ENCODE results near the gene ZNF630.
A peak's percentile ranks its signal among the peaks of the same experiment; 100 is the strongest.
"Not testable (repeated sequence)": the region's sequence is repeated elsewhere in the genome, so short reads cannot be mapped to it uniquely, and the experiment has no call there.

Gene ZNF630

GRCh38 chrX:48030237-48030636 lies 41.2 kb downstream of the ZNF630 start:
- DNase-seq (ENCODE audit: low read depth), result no peak

GRCh38 chrX:48028091-48028490 lies 43.3 kb downstream of the ZNF630 start:
- no peak for DNase-seq (ENCODE audit: low read depth)

GRCh38 chrX:48027545-48027944 lies 43.9 kb downstream of the ZNF630 start:
- DNase-seq (ENCODE audit: low read depth), result not testable (repeated sequence)

GRCh38 chrX:48025561-48025960 lies 45.9 kb downstream of the ZNF630 start:
- DNase-seq (ENCODE audit: low read depth), result no peak

- DNase-seq (ENCODE audit: low read depth), result no peak
These were observed 48.7 kb downstream of the ZNF630 start for GRCh38 chrX:48022738-48023137.

- no peak for DNase-seq (ENCODE audit: low read depth)
These were observed 49.3 kb downstream of the ZNF630 start for GRCh38 chrX:48022100-48022499.

GRCh38 chrX:48021026-48021900 lies 50.2 kb downstream of the ZNF630 start:
- DNase-seq (ENCODE audit: low read depth), result peak; percentile 44

- DNase-seq (ENCODE audit: low read depth), result not testable (repeated sequence)
These were observed 51.0 kb downstream of the ZNF630 start for GRCh38 chrX:48020472-48020871.

GRCh38 chrX:48019892-48020291 lies 51.5 kb downstream of the ZNF630 start:
- DNase-seq (ENCODE audit: low read depth), result not testable (repeated sequence)

GRCh38 chrX:48016583-48017310 lies 54.7 kb downstream of the ZNF630 start:
- not testable (repeated sequence) for DNase-seq (ENCODE audit: low read depth)

GRCh38 chrX:48009445-48009960 lies 61.9 kb downstream of the ZNF630 start:
- DNase-seq (ENCODE audit: low read depth), result not testable (repeated sequence)
